ENCODE measurements around the gene PPP1R10.

Gene PPP1R10

GRCh38 chr6:30562470-30563425 is 54.3 kb downstream of the PPP1R10 start:
- peaks cover 4 to 6% of the 10 kb centered on the region in 2 donors for H3K4me1 ChIP-seq (ENCODE audit: control insufficient read depth in 2 of 2, insufficient read depth in 2 of 2, low read length in 2 of 2)
- H3K9ac ChIP-seq (ENCODE audit: low read depth in 1 of 2, low read length in 2 of 2): no peak overlapping the region
- no peaks in the 10 kb centered on the region for H3K9me3 ChIP-seq (ENCODE audit: control insufficient read depth in 2 of 2, low read length in 2 of 2)
- H3K36me3 ChIP-seq (ENCODE audit: control insufficient read depth in 2 of 2, insufficient read depth in 2 of 2, low read length in 2 of 2): peaks cover 11 to 14% of the 10 kb centered on the region in 2 donors
- no peak overlapping the region for H3K4me3 ChIP-seq (ENCODE audit: low read length in 2 of 2)
- H3K27ac ChIP-seq (ENCODE audit: low read depth in 2 of 2, low read length in 2 of 2): no peak overlapping the region
- H3K27me3 ChIP-seq (ENCODE audit: control insufficient read depth in 2 of 2, insufficient read depth in 2 of 2, low read length in 2 of 2): no peaks in the 10 kb centered on the region

DNA sequence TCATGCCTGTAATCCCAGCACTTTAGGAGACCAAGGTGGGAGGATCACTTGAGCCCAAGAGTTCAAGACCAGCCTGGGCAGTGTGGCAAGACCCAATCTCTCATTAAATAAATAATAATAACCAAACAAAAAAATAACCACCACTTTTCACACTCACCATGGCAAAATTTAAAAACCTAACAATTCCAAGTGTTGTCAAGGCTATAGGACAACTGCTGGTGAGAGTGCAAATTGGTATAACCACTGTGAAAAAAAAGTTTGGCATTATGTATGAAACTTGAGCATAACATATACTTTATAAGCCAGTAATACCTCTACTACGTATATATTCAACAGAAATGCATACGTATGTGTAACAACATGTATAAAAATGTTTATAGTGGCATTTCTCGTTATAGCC is 56.1 kb downstream of the PPP1R10 start:
- H3K9me3 ChIP-seq (ENCODE audit: control insufficient read depth in 2 of 2, low read length in 2 of 2): no peaks in the 10 kb centered on the region
- H3K4me3 ChIP-seq (ENCODE audit: low read length in 2 of 2): no peak overlapping the region
- H3K27ac ChIP-seq (ENCODE audit: low read depth in 2 of 2, low read length in 2 of 2): no peak overlapping the region
- peaks cover 11 to 14% of the 10 kb centered on the region in 2 donors for H3K36me3 ChIP-seq (ENCODE audit: control insufficient read depth in 2 of 2, insufficient read depth in 2 of 2, low read length in 2 of 2)
- H3K4me1 ChIP-seq (ENCODE audit: control insufficient read depth in 2 of 2, insufficient read depth in 2 of 2, low read length in 2 of 2): peaks cover 10 to 12% of the 10 kb centered on the region in 2 donors
- H3K9ac ChIP-seq (ENCODE audit: low read depth in 1 of 2, low read length in 2 of 2): no peak overlapping the region
- H3K27me3 ChIP-seq (ENCODE audit: control insufficient read depth in 2 of 2, insufficient read depth in 2 of 2, low read length in 2 of 2): no peaks in the 10 kb centered on the region

- no peaks in the 10 kb centered on the region for H3K9me3 ChIP-seq (ENCODE audit: control insufficient read depth in 2 of 2, low read length in 2 of 2)
- peak overlapping the region in 1 of 2 donors; percentile 98 for H3K27ac ChIP-seq (ENCODE audit: low read depth in 2 of 2, low read length in 2 of 2)
- H3K4me1 ChIP-seq (ENCODE audit: control insufficient read depth in 2 of 2, insufficient read depth in 2 of 2, low read length in 2 of 2): peaks cover 12 to 22% of the 10 kb centered on the region in 2 donors
- peak overlapping the region; percentile 92 to 97 for H3K9ac ChIP-seq (ENCODE audit: low read depth in 1 of 2, low read length in 2 of 2)
- no peaks in the 10 kb centered on the region for H3K27me3 ChIP-seq (ENCODE audit: control insufficient read depth in 2 of 2, insufficient read depth in 2 of 2, low read length in 2 of 2)
- peak overlapping the region; percentile 98 for H3K4me3 ChIP-seq (ENCODE audit: low read length in 2 of 2)
- peaks cover 20 to 26% of the 10 kb centered on the region in 2 donors for H3K36me3 ChIP-seq (ENCODE audit: control insufficient read depth in 2 of 2, insufficient read depth in 2 of 2, low read length in 2 of 2)
Measured at GRCh38 chr6:30557683-30557981, 59.4 kb downstream of the PPP1R10 start.

- H3K9ac ChIP-seq (ENCODE audit: low read depth in 1 of 2, low read length in 2 of 2): peak within 1 kb of the TSS; percentile 92 to 97
- H3K9me3 ChIP-seq (ENCODE audit: control insufficient read depth in 2 of 2, low read length in 2 of 2): no peaks in the 10 kb centered on the region
- H3K4me1 ChIP-seq (ENCODE audit: control insufficient read depth in 2 of 2, insufficient read depth in 2 of 2, low read length in 2 of 2): peaks cover 12 to 22% of the 10 kb centered on the region in 2 donors
- peaks cover 20 to 27% of the 10 kb centered on the region in 2 donors for H3K36me3 ChIP-seq (ENCODE audit: control insufficient read depth in 2 of 2, insufficient read depth in 2 of 2, low read length in 2 of 2)
- no peaks in the 10 kb centered on the region for H3K27me3 ChIP-seq (ENCODE audit: control insufficient read depth in 2 of 2, insufficient read depth in 2 of 2, low read length in 2 of 2)
- H3K4me3 ChIP-seq (ENCODE audit: low read length in 2 of 2): peak within 1 kb of the TSS; percentile 98
- peak within 1 kb of the TSS; percentile 97 to 98 for H3K27ac ChIP-seq (ENCODE audit: low read depth in 2 of 2, low read length in 2 of 2)
Measured at GRCh38 chr6:30556906-30557682, 59.9 kb downstream of the PPP1R10 start, which contains the start of gene PRR3. Gene PRR3 (plus strand): TSS chr6:30557295. CDS start chr6:30557345, 50 bp downstream.

- Histone ChIP-seq H3K36me3 (ENCODE audit: control insufficient read depth in 2 of 2, insufficient read depth in 2 of 2, low read length in 2 of 2) (peaks cover 19 to 28% of the 10 kb centered on the region in 2 donors), H3K4me3 (ENCODE audit: low read length in 2 of 2) (peak within 1 kb of the TSS; percentile 98), H3K27ac (ENCODE audit: low read depth in 2 of 2, low read length in 2 of 2) (peak within 1 kb of the TSS; percentile 97 to 98), H3K27me3 (ENCODE audit: control insufficient read depth in 2 of 2, insufficient read depth in 2 of 2, low read length in 2 of 2) (no peaks in the 10 kb centered on the region), H3K9ac (ENCODE audit: low read depth in 1 of 2, low read length in 2 of 2) (peak within 1 kb of the TSS; percentile 92 to 97), H3K9me3 (ENCODE audit: control insufficient read depth in 2 of 2, low read length in 2 of 2) (no peaks in the 10 kb centered on the region), H3K4me1 (ENCODE audit: control insufficient read depth in 2 of 2, insufficient read depth in 2 of 2, low read length in 2 of 2) (peaks cover 12 to 22% of the 10 kb centered on the region in 2 donors)
Measured at GRCh38 chr6:30556066-30556905, 60.8 kb downstream of the PPP1R10 start, which contains the start of gene GNL1. Gene GNL1 (minus strand): TSS chr6:30556489. CDS start chr6:30556203, 286 bp downstream.

GRCh38 chr6:30555816-30556065 is 61.3 kb downstream of the PPP1R10 start:
- Histone ChIP-seq H3K9ac (ENCODE audit: low read depth in 1 of 2, low read length in 2 of 2) (peak overlapping the region; percentile 92 to 97), H3K27ac (ENCODE audit: low read depth in 2 of 2, low read length in 2 of 2) (peak overlapping the region; percentile 97 to 98), H3K4me3 (ENCODE audit: low read length in 2 of 2) (peak overlapping the region; percentile 98), H3K36me3 (ENCODE audit: control insufficient read depth in 2 of 2, insufficient read depth in 2 of 2, low read length in 2 of 2) (peaks cover 22 to 34% of the 10 kb centered on the region in 2 donors), H3K4me1 (ENCODE audit: control insufficient read depth in 2 of 2, insufficient read depth in 2 of 2, low read length in 2 of 2) (peaks cover 12 to 22% of the 10 kb centered on the region in 2 donors), H3K27me3 (ENCODE audit: control insufficient read depth in 2 of 2, insufficient read depth in 2 of 2, low read length in 2 of 2) (no peaks in the 10 kb centered on the region), H3K9me3 (ENCODE audit: control insufficient read depth in 2 of 2, low read length in 2 of 2) (no peaks in the 10 kb centered on the region)

GRCh38 chr6:30554962-30555815 is 61.9 kb downstream of the PPP1R10 start:
- H3K27ac ChIP-seq (ENCODE audit: low read depth in 2 of 2, low read length in 2 of 2): peak overlapping the region; percentile 97 to 98
- peaks cover 22 to 38% of the 10 kb centered on the region in 2 donors for H3K36me3 ChIP-seq (ENCODE audit: control insufficient read depth in 2 of 2, insufficient read depth in 2 of 2, low read length in 2 of 2)
- H3K4me1 ChIP-seq (ENCODE audit: control insufficient read depth in 2 of 2, insufficient read depth in 2 of 2, low read length in 2 of 2): peaks cover 12 to 22% of the 10 kb centered on the region in 2 donors
- peak overlapping the region; percentile 92 to 97 for H3K9ac ChIP-seq (ENCODE audit: low read depth in 1 of 2, low read length in 2 of 2)
- peak overlapping the region; percentile 98 for H3K4me3 ChIP-seq (ENCODE audit: low read length in 2 of 2)
- no peaks in the 10 kb centered on the region for H3K9me3 ChIP-seq (ENCODE audit: control insufficient read depth in 2 of 2, low read length in 2 of 2)
- no peaks in the 10 kb centered on the region for H3K27me3 ChIP-seq (ENCODE audit: control insufficient read depth in 2 of 2, insufficient read depth in 2 of 2, low read length in 2 of 2)

GRCh38 chr6:30554404-30554803 is 62.6 kb downstream of the PPP1R10 start:
- Histone ChIP-seq H3K36me3 (ENCODE audit: control insufficient read depth in 2 of 2, insufficient read depth in 2 of 2, low read length in 2 of 2) (peaks cover 25 to 42% of the 10 kb centered on the region in 2 donors), H3K27ac (ENCODE audit: low read depth in 2 of 2, low read length in 2 of 2) (no peak overlapping the region), H3K9ac (ENCODE audit: low read depth in 1 of 2, low read length in 2 of 2) (no peak overlapping the region), H3K9me3 (ENCODE audit: control insufficient read depth in 2 of 2, low read length in 2 of 2) (no peaks in the 10 kb centered on the region), H3K4me1 (ENCODE audit: control insufficient read depth in 2 of 2, insufficient read depth in 2 of 2, low read length in 2 of 2) (peaks cover 12 to 22% of the 10 kb centered on the region in 2 donors), H3K27me3 (ENCODE audit: control insufficient read depth in 2 of 2, insufficient read depth in 2 of 2, low read length in 2 of 2) (no peaks in the 10 kb centered on the region), H3K4me3 (ENCODE audit: low read length in 2 of 2) (no peak overlapping the region)
